GM19023 (cell line): ENCODE measurements around the gene PRB4.
"Not testable (repeated sequence)": the region's sequence is repeated elsewhere in the genome, so short reads cannot be mapped to it uniquely, and the experiment has no call there.

Experiments used
- ATAC-seq: cut with Tn5 transposase; IDR thresholded peaks from one replicate; pipeline ENCODE4 v1.9.1; 2021; ENCODE audit warnings: mild to moderate bottlenecking, moderate library complexity; ENCODE audit not compliant: unreplicated experiment

PRB4 gene

GRCh38 chr12:11310336-11310735, at the start of gene PRB4:
TSS of gene PRB4 (minus strand) at chr12:11310436. CDS start at chr12:11310398, 38 bp downstream.
- no peak for ATAC-seq

- not testable (repeated sequence) for ATAC-seq
Observed at GRCh38 chr12:11351736-11352135, 41.5 kb upstream of the PRB4 start.

DNA sequence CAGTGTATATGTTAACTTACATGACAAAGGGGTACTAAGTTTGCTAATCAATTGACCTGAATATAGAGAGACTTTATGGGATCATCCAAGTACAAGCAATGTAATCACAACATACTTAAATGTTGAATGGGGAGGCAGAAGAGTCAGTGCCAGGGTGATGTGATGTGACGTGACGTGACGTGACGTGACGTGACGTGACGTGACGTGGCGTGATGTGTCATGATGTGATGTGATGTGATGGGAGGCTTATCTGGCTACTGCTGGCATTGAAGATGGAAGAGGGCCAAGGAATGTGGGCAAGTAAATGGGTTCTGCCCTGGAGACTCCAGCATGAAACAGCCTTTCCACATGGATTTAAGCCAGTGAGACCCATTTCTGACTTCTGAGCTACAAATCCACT, 38.2 kb upstream of the PRB4 start:
- ATAC-seq, result no peak

DNA sequence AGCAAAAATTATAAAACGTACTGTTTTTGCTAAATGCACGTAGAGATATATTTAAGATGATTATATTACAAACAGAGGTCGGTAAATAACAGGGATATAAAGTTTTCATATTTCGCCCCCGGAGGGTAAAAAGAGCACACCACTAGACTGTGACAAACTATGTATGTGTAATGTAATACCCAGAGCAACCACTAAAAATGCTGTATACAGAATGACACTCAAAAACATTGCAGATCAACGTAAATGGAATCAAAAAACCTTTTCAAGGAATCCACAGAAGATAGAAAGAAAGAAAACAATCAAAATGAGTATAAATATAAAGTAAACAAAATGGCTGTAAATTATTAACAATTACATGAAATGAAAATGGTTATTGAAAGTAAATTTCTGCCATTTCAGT, 37.6 kb upstream of the PRB4 start:
- no peak for ATAC-seq

- ATAC-seq, result no peak
Observed at GRCh38 chr12:11344500-11344899, 34.3 kb upstream of the PRB4 start.

- no peak for ATAC-seq
Observed at GRCh38 chr12:11324426-11324825, 14.2 kb upstream of the PRB4 start.

- ATAC-seq, result no peak
Observed at GRCh38 chr12:11321980-11322379, 11.7 kb upstream of the PRB4 start.

DNA sequence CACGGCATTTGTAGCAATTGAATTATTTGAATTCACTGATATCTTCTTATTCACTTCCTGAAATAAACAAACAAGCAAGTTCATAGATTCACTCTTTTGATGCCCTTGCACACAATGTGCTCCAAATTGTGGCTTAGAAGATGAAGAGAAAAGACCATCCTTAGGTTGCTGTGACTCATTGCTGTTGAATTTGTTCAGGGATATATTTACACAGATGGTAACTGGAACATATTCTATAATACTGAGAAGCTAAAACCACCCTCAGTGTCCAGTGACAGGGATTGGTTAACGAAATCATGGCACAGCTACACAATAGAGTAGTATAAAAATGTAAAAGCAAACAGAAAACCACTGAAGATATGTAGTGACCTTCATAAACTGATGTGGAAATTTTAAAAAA, 3.1 kb downstream of the PRB4 start:
- ATAC-seq, result no peak

- no peak for ATAC-seq
Observed at GRCh38 chr12:11273449-11273848, 36.8 kb downstream of the PRB4 start.

DNA sequence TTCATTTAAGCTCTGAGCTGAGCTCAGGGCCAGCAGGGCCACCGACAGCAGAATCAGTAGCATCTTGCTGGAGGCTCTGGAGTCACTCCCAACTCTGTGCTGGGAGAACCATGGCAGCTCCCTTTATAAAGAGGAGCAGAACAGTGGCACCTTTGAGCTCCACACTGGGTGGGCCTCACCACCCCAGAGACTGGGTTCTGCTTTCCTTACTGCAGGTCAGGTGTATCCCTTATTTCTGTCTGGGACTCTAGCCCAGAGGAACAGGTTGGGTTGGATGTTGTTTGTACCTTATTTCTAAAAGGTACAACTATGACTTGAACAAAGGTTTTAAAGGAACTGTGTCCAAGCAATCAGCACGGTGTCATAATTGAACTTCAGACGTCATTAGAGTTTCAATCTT, 40.6 kb downstream of the PRB4 start, which contains the start of gene PRB3:
Gene PRB3, minus strand, starts transcription at position 101 of the 400 bp plus-strand sequence. Its CDS starts 38 bp downstream, at position 63.
- ATAC-seq, result no peak

DNA sequence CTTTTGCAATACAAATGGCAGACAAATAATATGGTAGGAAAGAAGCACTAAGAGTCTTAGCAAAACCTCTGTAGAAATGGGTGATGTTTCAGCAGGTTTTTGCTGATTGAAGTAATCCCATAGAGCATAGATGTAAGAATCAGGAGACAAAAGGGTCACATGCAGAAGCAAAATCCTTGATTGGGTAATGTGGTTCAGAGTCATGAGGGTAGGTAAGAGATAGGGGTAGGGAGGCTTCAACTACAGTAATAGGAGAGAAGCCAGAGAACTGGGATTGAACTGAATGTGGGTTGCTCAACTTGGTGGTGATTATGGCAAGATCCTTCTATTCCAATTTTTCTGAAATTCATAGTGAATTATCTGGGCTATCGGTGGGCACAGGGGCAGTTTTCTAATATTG, 45.7 kb downstream of the PRB4 start:
- ATAC-seq, result no peak
